ENCODE results near the gene TANC1. TPM values are rescaled to one million over a fixed set of nuclear protein-coding genes. Genes with fewer than 3 reads are reported as not detected.

Gene TANC1
- polyA plus RNA-seq, 1 donor (not counting 4 experiments of a cell fraction or from before 2014, with no cell fraction given): 33.5 TPM

DNA sequence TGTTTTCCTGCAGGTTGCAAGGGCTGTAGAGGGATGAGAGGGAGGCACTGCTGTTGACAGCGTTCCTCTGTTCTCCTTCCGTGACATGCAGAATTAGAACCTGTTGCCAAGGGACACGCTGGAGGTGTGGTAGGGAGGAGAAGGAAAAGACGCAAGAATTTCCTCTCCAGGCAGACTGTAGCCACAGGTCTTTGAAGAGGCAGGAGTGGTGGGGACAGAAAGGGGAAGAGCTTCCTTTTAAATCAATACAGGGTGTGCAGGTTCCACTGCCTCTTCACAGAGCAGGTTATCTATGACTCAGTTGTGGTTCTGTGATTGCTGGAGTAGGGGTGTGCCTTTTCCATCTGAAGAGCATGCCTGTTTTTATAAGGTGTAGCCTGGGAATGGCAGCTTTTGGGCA, 185.0 kb downstream of the TANC1 start:
- peak; percentile 50 for DNase-seq (ENCODE audit: low read depth, low spot score)
- peak overlapping the region; percentile 88 for H3K27ac ChIP-seq (ENCODE audit: control insufficient read depth, insufficient read depth, low read length)

DNA sequence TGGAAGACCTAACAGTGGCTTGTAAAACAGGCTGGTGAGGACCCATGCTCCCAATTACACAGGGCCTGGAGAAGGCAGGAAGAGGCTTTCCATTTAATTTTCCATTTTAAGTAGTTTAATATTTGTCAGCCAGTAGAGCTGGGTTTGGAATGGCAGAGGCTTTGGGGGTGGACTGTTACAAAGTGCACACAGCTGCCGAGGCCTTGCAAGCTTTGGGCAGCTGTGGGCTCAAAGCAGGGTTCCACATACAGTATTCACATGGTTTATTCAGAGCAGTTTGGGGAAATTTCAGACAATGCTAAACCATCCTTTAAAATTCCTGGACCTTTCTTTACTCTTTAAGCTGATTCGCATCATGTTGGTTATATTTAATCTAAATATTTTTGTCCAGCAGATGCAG, 185.5 kb downstream of the TANC1 start:
- no peak for DNase-seq (ENCODE audit: low read depth, low spot score)
- Histone ChIP-seq H4K20me1 (ENCODE audit: control insufficient read depth, extremely low read depth, insufficient read depth, low read length) (no peaks in the 10 kb centered on the region), H3K79me2 (ENCODE audit: control insufficient read depth, insufficient read depth, low read length) (no peaks in the 10 kb centered on the region), H3K4me3 (ENCODE audit: control insufficient read depth in 2 of 3, extremely low read depth in 1 of 3, insufficient read depth in 2 of 3, low read depth in 1 of 3, low read length in 3 of 3) (no peak overlapping the region), H3K9ac (ENCODE audit: control insufficient read depth, extremely low read depth, insufficient read depth, low read length) (no peak overlapping the region), H3K27ac (ENCODE audit: control insufficient read depth, insufficient read depth, low read length) (peak overlapping the region; percentile 88), H3K4me1 (ENCODE audit: control insufficient read depth, extremely low read depth, insufficient read depth, low read length) (peaks cover 58% of the 10 kb centered on the region), H3K27me3 (ENCODE audit: control insufficient read depth, extremely low read depth, insufficient read depth, low read length) (no peaks in the 10 kb centered on the region), H3K36me3 (ENCODE audit: control insufficient read depth in 2 of 2, extremely low read depth in 1 of 2, insufficient read depth in 2 of 2, low read length in 2 of 2) (peaks cover 11 to 17% of the 10 kb centered on the region in 2 experiments), H3K9me1 (ENCODE audit: control insufficient read depth, extremely low read depth, insufficient read depth, low read length) (peaks cover 4% of the 10 kb centered on the region), H3K4me2 (ENCODE audit: control insufficient read depth, extremely low read depth, insufficient read depth, low read depth, low read length) (peak overlapping the region; percentile 80), H3K9me3 (ENCODE audit: control insufficient read depth, low read depth, low read length) (no peaks in the 10 kb centered on the region), H2AFZ (ENCODE audit: control insufficient read depth, low read length) (no peak overlapping the region)
- dilution Hi-C loops (cut with MboI; ENCODE audit: extremely low pct_ligation_motif_present, low sequenced_read_pairs): no loop called here
- no peak for TF ChIP-seq EZH2 (IDR thresholded peaks at IDR 0.05; ENCODE audit: low read length)
- TF ChIP-seq, protein P1, sequence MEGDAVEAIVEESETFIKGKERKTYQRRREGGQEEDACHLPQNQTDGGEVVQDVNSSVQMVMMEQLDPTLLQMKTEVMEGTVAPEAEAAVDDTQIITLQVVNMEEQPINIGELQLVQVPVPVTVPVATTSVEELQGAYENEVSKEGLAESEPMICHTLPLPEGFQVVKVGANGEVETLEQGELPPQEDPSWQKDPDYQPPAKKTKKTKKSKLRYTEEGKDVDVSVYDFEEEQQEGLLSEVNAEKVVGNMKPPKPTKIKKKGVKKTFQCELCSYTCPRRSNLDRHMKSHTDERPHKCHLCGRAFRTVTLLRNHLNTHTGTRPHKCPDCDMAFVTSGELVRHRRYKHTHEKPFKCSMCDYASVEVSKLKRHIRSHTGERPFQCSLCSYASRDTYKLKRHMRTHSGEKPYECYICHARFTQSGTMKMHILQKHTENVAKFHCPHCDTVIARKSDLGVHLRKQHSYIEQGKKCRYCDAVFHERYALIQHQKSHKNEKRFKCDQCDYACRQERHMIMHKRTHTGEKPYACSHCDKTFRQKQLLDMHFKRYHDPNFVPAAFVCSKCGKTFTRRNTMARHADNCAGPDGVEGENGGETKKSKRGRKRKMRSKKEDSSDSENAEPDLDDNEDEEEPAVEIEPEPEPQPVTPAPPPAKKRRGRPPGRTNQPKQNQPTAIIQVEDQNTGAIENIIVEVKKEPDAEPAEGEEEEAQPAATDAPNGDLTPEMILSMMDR (optimal IDR thresholded peaks at IDR 0.05 in 1 of 3, IDR thresholded peaks at IDR 0.05 in 1 of 3, conservative IDR thresholded peaks at IDR 0.05 in 1 of 3; ENCODE audit: extremely low read depth in 1 of 3, insufficient read depth in 2 of 3, low read length in 3 of 3): no peak
- no peak for FAIRE-seq

More for the DNA sequence above, 185.0 kb downstream of the TANC1 start:
- peak overlapping the region; percentile 80 for H3K4me2 ChIP-seq (ENCODE audit: control insufficient read depth, extremely low read depth, insufficient read depth, low read depth, low read length)
- no peak for TF ChIP-seq EZH2 (IDR thresholded peaks at IDR 0.05; ENCODE audit: low read length)
- TF ChIP-seq, protein P1 (optimal IDR thresholded peaks at IDR 0.05 in 1 of 3, IDR thresholded peaks at IDR 0.05 in 1 of 3, conservative IDR thresholded peaks at IDR 0.05 in 1 of 3; ENCODE audit: extremely low read depth in 1 of 3, insufficient read depth in 2 of 3, low read length in 3 of 3): no peak
- H3K27me3 ChIP-seq (ENCODE audit: control insufficient read depth, extremely low read depth, insufficient read depth, low read length): no peaks in the 10 kb centered on the region
- no peaks in the 10 kb centered on the region for H3K9me3 ChIP-seq (ENCODE audit: control insufficient read depth, low read depth, low read length)
- dilution Hi-C loops (cut with MboI; ENCODE audit: extremely low pct_ligation_motif_present, low sequenced_read_pairs): no loop called here
- peaks cover 11 to 18% of the 10 kb centered on the region in 2 experiments for H3K36me3 ChIP-seq (ENCODE audit: control insufficient read depth in 2 of 2, extremely low read depth in 1 of 2, insufficient read depth in 2 of 2, low read length in 2 of 2)
- H3K4me1 ChIP-seq (ENCODE audit: control insufficient read depth, extremely low read depth, insufficient read depth, low read length): peaks cover 56% of the 10 kb centered on the region
- FAIRE-seq: peak; percentile 84
- no peak overlapping the region for H2AFZ ChIP-seq (ENCODE audit: control insufficient read depth, low read length)
- no peaks in the 10 kb centered on the region for H3K79me2 ChIP-seq (ENCODE audit: control insufficient read depth, insufficient read depth, low read length)
- no peaks in the 10 kb centered on the region for H4K20me1 ChIP-seq (ENCODE audit: control insufficient read depth, extremely low read depth, insufficient read depth, low read length)
- H3K9me1 ChIP-seq (ENCODE audit: control insufficient read depth, extremely low read depth, insufficient read depth, low read length): peaks cover 4% of the 10 kb centered on the region
- no peak overlapping the region for H3K9ac ChIP-seq (ENCODE audit: control insufficient read depth, extremely low read depth, insufficient read depth, low read length)
- no peak overlapping the region for H3K4me3 ChIP-seq (ENCODE audit: control insufficient read depth in 2 of 3, extremely low read depth in 1 of 3, insufficient read depth in 2 of 3, low read depth in 1 of 3, low read length in 3 of 3)
